ENCODE results near the gene HSD17B10. TPM values are rescaled to one million over a fixed set of nuclear protein-coding genes. Genes with fewer than 3 reads are reported as not detected.

The HSD17B10 gene
- total RNA-seq (2021; fragmentation: NEBNext Ultra II Directional; extraction: Animal tissue kit (Norgen Biotek cat#: 25700)), result 10 to 100 TPM; 78.0 to 94.9 (median 79.0) TPM
- long read RNA-seq, transcript HSD17B10-201 (6 exons, 960 nt), result major isoform, 57 of 68 reads
- long read RNA-seq, partial matches to known transcripts, result 3 of 68 reads
- long read RNA-seq, other reads (novel, unspliced or antisense), result 5 of 68 reads

GRCh38 chrX:53433651-53434639 is at the start of gene HSD17B10:
Gene HSD17B10 (minus strand): TSS chrX:53434370. CDS start chrX:53434345, 25 bp downstream.
- peak within 1 kb of the TSS; percentile 98 for H3K4me3 Mint-ChIP-seq
- H3K4me1 Mint-ChIP-seq (ENCODE audit: low read depth), result peaks cover 7% of the 10 kb centered on the region
- H3K27ac Mint-ChIP-seq, result peak within 1 kb of the TSS; percentile 86
- DNase-seq, result peak; percentile 69
- H3K27me3 Mint-ChIP-seq (ENCODE audit: insufficient read depth), result no peaks in the 10 kb centered on the region; the same call in 1 of the 2 replicates
- no peaks in the 10 kb centered on the region for H3K9me3 Mint-ChIP-seq
- peaks cover 15% of the 10 kb centered on the region; the same call in 1 of the 2 replicates for H3K36me3 Mint-ChIP-seq (ENCODE audit: low read depth)
- no peak for TF ChIP-seq CTCF (IDR thresholded peaks at IDR 0.05)

GRCh38 chrX:53483416-53483815 is 49.2 kb upstream of the HSD17B10 start:
- no peak for TF ChIP-seq CTCF (IDR thresholded peaks at IDR 0.05)
- Mint-ChIP-seq H3K4me3 (no peak overlapping the region), H3K4me1 (ENCODE audit: low read depth) (peaks cover 20% of the 10 kb centered on the region), H3K27me3 (ENCODE audit: insufficient read depth) (peaks cover 12% of the 10 kb centered on the region), H3K27ac (no peak overlapping the region), H3K9me3 (no peaks in the 10 kb centered on the region), H3K36me3 (ENCODE audit: low read depth) (no peaks in the 10 kb centered on the region; the same call in 1 of the 2 replicates)
- DNase-seq, result no peak

- H3K4me1 Mint-ChIP-seq (ENCODE audit: low read depth), result peaks cover 23% of the 10 kb centered on the region
- peak; percentile 77 for TF ChIP-seq CTCF (IDR thresholded peaks at IDR 0.05)
- H3K9me3 Mint-ChIP-seq, result no peaks in the 10 kb centered on the region
- peak; percentile 49 for DNase-seq
- peaks cover 14% of the 10 kb centered on the region for H3K27me3 Mint-ChIP-seq (ENCODE audit: insufficient read depth)
- no peak overlapping the region for H3K4me3 Mint-ChIP-seq
- no peaks in the 10 kb centered on the region; the same call in 1 of the 2 replicates for H3K36me3 Mint-ChIP-seq (ENCODE audit: low read depth)
- H3K27ac Mint-ChIP-seq, result no peak overlapping the region
Observed at GRCh38 chrX:53481816-53482465, 47.8 kb upstream of the HSD17B10 start.

- Mint-ChIP-seq H3K9me3 (no peaks in the 10 kb centered on the region), H3K4me3 (no peak overlapping the region), H3K27me3 (ENCODE audit: insufficient read depth) (peaks cover 14% of the 10 kb centered on the region), H3K36me3 (ENCODE audit: low read depth) (no peaks in the 10 kb centered on the region; the same call in 1 of the 2 replicates), H3K4me1 (ENCODE audit: low read depth) (peaks cover 32% of the 10 kb centered on the region), H3K27ac (no peak overlapping the region)
- peak; percentile 73 for TF ChIP-seq CTCF (IDR thresholded peaks at IDR 0.05)
- DNase-seq, result no peak
Observed at GRCh38 chrX:53481093-53481492, 46.9 kb upstream of the HSD17B10 start.

- peak; percentile 3 for DNase-seq
- Mint-ChIP-seq H3K27ac (no peak overlapping the region), H3K36me3 (ENCODE audit: low read depth) (no peaks in the 10 kb centered on the region; the same call in 1 of the 2 replicates), H3K9me3 (no peaks in the 10 kb centered on the region), H3K4me3 (no peak overlapping the region), H3K27me3 (ENCODE audit: insufficient read depth) (peaks cover 10% of the 10 kb centered on the region), H3K4me1 (ENCODE audit: low read depth) (peaks cover 28% of the 10 kb centered on the region)
- no peak for TF ChIP-seq CTCF (IDR thresholded peaks at IDR 0.05)
Observed at GRCh38 chrX:53479301-53479700, 45.1 kb upstream of the HSD17B10 start.
